ENCODE data around the gene NKX3-2. TPM values are rescaled to one million over a fixed set of nuclear protein-coding genes. Genes with fewer than 3 reads are reported as not detected.

The NKX3-2 gene
- total RNA-seq, 6 experiments from 2014 or later = 0.07 to 0.17 (median 0.11) TPM; not detected in 1

DNA sequence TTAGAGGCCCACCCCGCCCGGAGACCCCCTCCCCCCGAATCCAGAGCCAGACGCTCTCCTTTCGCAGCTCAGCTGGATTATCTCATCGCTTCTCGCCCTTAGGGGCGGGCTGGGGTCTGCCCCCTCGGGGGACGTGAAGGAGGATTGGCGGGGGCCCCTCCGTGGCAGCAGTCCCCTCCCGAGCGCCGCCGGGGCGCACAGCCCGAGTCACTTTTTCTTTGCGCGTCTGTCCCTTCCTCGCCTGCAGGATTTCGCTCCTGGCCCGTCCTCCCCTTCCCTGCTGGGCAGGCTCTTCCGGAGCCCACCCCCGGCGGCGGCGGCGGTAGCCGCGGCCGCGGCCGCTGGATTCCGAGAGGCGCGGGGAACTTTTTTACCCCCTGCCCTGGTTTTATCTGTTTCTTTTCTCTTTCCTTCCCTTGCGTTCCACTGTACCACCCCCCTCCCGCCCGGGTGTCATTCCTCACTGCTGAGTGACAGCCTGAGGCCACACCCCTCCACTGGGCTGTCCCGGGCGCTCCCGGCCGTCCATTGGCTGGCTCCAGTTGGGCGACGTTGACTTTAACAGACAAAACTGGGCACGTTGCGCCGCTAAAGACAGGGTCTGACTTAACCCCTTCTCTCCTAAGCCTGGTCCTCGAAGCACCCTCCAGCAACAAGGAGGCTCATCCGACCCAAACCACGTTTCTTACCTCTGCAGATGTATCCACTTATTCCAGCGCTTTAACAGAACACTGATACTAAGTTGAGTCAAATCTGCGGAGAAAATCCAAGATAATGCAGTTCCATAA lies 492 bp upstream of the NKX3-2 start:
- Mint-ChIP-seq H3K27ac (no peak overlapping the region), H3K9me3 (no peaks in the 10 kb centered on the region; the same call in 1 of the 2 replicates), H3K4me1 (ENCODE audit: low read depth) (peaks cover 33% of the 10 kb centered on the region), H3K4me3 (peak overlapping the region; percentile 90), H3K27me3 (ENCODE audit: insufficient read depth) (peaks cover 48% of the 10 kb centered on the region), H3K36me3 (ENCODE audit: low read depth) (peaks cover 8% of the 10 kb centered on the region)
- peak; percentile 50 for DNase-seq
- TF ChIP-seq, protein P1, sequence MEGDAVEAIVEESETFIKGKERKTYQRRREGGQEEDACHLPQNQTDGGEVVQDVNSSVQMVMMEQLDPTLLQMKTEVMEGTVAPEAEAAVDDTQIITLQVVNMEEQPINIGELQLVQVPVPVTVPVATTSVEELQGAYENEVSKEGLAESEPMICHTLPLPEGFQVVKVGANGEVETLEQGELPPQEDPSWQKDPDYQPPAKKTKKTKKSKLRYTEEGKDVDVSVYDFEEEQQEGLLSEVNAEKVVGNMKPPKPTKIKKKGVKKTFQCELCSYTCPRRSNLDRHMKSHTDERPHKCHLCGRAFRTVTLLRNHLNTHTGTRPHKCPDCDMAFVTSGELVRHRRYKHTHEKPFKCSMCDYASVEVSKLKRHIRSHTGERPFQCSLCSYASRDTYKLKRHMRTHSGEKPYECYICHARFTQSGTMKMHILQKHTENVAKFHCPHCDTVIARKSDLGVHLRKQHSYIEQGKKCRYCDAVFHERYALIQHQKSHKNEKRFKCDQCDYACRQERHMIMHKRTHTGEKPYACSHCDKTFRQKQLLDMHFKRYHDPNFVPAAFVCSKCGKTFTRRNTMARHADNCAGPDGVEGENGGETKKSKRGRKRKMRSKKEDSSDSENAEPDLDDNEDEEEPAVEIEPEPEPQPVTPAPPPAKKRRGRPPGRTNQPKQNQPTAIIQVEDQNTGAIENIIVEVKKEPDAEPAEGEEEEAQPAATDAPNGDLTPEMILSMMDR (IDR thresholded peaks at IDR 0.05) = no peak

DNA sequence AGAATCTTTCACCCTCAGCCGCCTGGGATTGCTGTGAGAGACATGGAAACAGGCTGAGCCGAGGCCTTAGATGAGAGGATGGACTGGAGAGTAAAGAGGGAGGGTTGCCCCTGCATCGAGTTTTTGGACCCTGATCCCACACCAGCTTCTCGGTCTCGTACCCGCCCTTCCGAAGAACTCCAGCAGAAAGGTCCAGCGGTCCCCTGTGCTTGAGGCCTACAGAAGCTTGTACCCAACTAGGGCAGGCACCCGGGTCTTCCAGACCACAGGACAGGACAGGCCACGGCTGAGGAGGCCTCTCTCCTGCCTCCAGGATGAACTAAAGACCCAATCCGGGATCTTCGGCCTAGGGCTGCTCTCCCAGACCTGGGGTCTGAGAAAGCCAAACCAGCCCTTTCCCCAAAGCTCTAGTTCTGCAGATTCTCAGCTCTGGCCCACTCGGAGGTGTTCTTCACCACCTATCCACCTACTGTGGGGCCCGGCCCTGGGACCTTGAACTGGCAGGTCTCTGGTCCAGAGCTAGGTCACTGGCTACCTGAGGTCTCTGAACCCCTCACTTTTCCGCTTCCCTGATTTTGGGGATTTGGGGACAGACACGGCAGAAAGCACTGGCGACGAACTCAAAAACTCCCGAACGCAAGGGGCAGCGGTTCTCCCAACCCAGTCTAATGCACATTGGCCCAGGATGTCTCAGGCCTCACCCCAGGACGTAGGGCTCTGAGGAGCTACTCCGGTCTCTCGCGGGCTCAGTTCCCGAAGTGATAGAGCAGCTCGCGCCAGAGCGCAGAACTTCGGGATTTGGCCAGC lies 1.1 kb downstream of the NKX3-2 start:
- Mint-ChIP-seq H3K27ac (no peak overlapping the region), H3K27me3 (ENCODE audit: insufficient read depth) (peaks cover 56% of the 10 kb centered on the region), H3K36me3 (ENCODE audit: low read depth) (peaks cover 13% of the 10 kb centered on the region), H3K4me1 (ENCODE audit: low read depth) (peaks cover 40% of the 10 kb centered on the region), H3K4me3 (peak overlapping the region; percentile 45), H3K9me3 (no peaks in the 10 kb centered on the region; the same call in 1 of the 2 replicates)
- DNase-seq = no peak
- TF ChIP-seq, protein P1 (IDR thresholded peaks at IDR 0.05) = no peak

DNA sequence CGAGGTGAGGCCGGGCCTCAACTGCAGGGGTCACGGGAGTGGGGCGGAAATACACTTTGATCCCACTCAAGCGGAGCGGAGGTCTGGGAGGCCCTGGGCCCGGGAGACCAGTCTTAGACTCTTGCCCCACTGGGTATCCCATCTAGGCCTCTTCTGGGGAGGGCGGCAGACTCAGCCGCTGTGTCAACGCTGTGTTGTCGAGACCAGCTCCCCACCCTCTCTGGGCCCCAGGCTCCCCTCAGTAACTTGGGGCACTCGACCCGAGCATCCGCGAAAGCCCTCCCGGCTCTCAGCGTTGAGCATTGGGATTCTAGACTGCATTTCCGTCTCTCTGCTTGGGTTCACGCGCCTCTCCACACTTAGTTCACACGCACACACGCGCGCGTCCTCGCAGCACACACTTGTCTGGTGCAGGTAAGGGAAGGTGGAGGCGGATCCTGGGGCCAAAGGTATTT lies 1.7 kb downstream of the NKX3-2 start:
- Mint-ChIP-seq H3K27me3 (ENCODE audit: insufficient read depth) (peaks cover 62% of the 10 kb centered on the region), H3K27ac (no peak overlapping the region), H3K4me1 (ENCODE audit: low read depth) (peaks cover 40% of the 10 kb centered on the region), H3K36me3 (ENCODE audit: low read depth) (peaks cover 13% of the 10 kb centered on the region), H3K9me3 (no peaks in the 10 kb centered on the region; the same call in 1 of the 2 replicates), H3K4me3 (no peak overlapping the region)
- TF ChIP-seq, protein P1 (IDR thresholded peaks at IDR 0.05) = no peak
- DNase-seq = no peak

DNA sequence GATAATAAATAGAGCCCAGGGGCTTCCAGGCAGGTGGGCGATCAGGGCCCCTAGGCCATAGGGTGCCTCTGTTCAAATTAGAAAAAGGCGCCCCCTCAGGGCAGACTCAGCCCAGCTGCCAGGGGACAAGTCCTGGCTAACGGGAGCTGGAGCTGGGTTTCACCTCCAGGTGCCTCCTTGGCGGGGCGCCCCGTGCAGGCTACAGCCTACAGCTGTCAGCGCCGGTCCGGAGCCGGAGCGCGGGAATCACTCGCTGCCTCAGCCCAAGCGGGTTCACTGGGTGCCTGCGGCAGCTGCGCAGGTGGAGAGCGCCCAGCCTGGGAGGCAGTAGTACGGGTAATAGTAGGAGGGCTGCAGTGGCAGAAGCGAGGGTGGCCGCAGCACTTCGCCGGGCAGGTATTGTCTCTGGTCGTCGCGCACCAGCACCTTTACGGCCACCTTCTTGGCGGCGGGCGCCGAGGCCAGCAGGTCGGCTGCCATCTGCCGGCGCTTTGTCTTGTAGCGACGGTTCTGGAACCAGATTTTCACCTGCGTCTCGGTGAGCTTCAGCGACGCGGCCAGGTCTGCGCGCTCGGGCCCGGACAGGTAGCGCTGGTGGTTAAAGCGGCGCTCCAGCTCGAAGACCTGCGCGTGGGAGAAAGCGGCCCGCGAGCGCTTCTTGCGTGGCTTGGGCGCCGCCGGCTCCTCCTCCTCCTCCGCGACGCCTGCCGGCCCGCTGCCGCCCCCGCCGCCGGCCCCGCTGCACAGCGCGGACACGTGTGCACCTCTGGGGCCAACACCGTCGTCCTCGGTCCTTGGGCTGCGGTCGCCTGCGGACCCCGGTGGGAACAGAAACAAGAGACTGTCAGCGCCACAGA lies 2.4 kb downstream of the NKX3-2 start:
- peaks cover 67% of the 10 kb centered on the region for H3K27me3 Mint-ChIP-seq (ENCODE audit: insufficient read depth)
- no peak overlapping the region for H3K4me3 Mint-ChIP-seq
- no peak overlapping the region for H3K27ac Mint-ChIP-seq
- peaks cover 38% of the 10 kb centered on the region for H3K4me1 Mint-ChIP-seq (ENCODE audit: low read depth)
- TF ChIP-seq, protein P1 (IDR thresholded peaks at IDR 0.05) = peak; percentile 44
- H3K36me3 Mint-ChIP-seq (ENCODE audit: low read depth) = peaks cover 12% of the 10 kb centered on the region
- H3K9me3 Mint-ChIP-seq = no peaks in the 10 kb centered on the region; the same call in 1 of the 2 replicates
- DNase-seq = no peak

DNA sequence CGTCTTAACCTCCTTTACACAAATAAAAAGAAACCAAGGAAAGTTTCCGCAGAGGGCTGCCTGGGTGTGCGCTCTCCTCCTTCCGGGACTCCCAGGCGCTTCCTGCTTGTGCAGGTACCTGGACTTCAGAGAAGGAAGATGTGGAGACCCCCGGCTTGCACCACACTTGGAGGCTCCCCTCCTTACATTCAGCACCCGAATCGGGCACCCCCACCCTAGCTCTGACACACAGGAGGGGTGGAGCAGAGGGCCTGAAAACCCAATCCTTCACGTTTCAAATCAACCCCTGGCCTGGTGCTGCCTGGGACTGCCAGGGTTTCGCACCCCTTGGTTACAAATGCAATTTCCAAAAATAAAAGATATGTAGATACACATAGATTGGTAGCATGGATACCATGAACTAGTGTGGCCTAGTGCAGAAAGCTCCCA lies 3.1 kb downstream of the NKX3-2 start:
- Mint-ChIP-seq H3K4me3 (no peak overlapping the region), H3K27me3 (ENCODE audit: insufficient read depth) (peaks cover 67% of the 10 kb centered on the region), H3K9me3 (no peaks in the 10 kb centered on the region; the same call in 1 of the 2 replicates)

More for the DNA sequence above, 3.1 kb downstream of the NKX3-2 start:
- Mint-ChIP-seq H3K36me3 (ENCODE audit: low read depth) (0 out of 2 replicates have a peak, but pooled peaks cover 5% of the 10 kb centered on the region), H3K27ac (no peak overlapping the region), H3K4me1 (ENCODE audit: low read depth) (peaks cover 31% of the 10 kb centered on the region)
- no peak for DNase-seq
- TF ChIP-seq, protein P1 (IDR thresholded peaks at IDR 0.05) = no peak

Measured in HFFc6 (cell line).